HG03469 (cell line): ENCODE results near the gene PSKH1.
A peak's percentile ranks its signal among the peaks of the same experiment; 100 is the strongest.
"Not testable (repeated sequence)": the region's sequence is repeated elsewhere in the genome, so short reads cannot be mapped to it uniquely, and the experiment has no call there.

Experiments used
- ATAC-seq: cut with Tn5 transposase; IDR thresholded peaks from one replicate; pipeline ENCODE4 v1.9.1; 2021; ENCODE audit warnings: mild to moderate bottlenecking, moderate library complexity, moderate number of reproducible peaks; ENCODE audit not compliant: unreplicated experiment

PSKH1 gene

DNA sequence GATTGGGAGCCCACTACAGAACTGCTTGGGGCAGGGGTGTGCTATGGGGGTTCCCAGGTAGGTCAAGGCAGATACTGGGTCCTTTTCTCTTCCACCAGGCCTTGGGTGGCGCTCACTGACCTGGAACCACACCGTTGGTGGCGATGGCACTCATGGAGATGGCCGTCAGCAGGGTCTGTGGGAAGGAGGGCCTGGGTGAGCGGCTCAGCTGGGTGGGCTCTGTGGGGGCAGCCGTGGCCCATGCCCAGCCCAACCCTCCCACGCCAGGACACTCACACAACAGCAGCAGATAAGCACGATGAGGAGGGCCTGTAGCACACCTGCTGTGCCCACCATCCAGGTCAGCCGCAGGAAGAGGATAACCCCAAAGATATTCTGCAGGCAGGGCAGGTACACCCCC, 64.6 kb downstream of the PSKH1 start:
- ATAC-seq, result no peak

- ATAC-seq, result no peak
Measured at GRCh38 chr16:67959536-67960329, 66.7 kb downstream of the PSKH1 start.

DNA sequence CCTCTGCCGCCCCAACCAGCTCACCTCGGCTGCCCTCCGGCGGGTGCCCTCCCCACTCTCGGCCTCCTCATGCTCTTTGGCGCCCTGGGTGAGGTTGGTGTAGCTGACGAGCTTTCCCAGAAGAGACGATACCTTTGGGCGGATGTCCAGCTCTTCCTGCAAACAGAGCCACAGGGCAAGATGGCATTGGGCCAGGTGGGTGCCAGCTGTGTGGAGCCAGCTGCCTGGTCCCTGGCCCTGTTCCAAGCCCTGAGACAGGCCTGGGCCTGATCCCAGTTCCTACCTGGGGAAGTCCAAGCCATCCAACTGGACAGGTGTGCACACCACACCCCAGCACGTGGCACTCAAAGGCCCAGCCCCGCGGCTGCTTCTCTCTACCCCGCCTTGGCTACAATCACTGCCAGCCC, 68.5 kb downstream of the PSKH1 start:
- ATAC-seq, result no peak

- ATAC-seq, result no peak
Measured at GRCh38 chr16:67962135-67962534, 69.1 kb downstream of the PSKH1 start.

- no peak for ATAC-seq
Measured at GRCh38 chr16:67963292-67963661, 70.2 kb downstream of the PSKH1 start.

GRCh38 chr16:67963662-67964321, 70.7 kb downstream of the PSKH1 start:
- no peak for ATAC-seq

DNA sequence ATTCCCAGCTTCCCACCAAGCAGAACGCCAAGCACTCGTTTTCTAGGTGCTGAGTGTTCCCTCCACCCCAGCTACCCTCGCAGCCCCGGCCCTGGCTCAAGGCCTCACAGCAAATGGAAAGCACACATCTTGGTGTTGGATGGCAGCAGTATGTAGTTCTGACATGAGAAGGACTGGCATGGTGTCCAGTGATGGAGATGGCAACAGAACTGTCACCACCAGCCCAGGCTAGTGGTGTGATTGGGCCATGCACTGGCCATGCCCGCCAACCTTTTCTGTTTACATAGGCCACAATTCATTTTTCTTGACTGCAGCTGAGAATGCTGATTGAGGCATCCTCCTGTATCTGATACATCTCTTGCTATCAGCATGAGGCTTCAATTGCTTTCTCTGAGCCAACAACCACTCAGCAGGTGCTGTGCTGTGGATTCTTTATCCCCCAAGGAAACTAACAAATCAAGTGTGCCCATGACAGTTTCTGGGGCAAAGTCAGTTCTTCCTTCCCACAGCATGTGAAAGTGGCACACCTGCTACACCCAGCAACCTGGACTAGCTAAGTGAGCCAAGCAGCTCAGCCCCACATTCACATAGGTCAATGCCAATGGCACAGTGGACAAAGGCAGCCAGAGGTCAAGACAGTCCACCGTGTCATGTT, 71.5 kb downstream of the PSKH1 start:
- no peak for ATAC-seq

DNA sequence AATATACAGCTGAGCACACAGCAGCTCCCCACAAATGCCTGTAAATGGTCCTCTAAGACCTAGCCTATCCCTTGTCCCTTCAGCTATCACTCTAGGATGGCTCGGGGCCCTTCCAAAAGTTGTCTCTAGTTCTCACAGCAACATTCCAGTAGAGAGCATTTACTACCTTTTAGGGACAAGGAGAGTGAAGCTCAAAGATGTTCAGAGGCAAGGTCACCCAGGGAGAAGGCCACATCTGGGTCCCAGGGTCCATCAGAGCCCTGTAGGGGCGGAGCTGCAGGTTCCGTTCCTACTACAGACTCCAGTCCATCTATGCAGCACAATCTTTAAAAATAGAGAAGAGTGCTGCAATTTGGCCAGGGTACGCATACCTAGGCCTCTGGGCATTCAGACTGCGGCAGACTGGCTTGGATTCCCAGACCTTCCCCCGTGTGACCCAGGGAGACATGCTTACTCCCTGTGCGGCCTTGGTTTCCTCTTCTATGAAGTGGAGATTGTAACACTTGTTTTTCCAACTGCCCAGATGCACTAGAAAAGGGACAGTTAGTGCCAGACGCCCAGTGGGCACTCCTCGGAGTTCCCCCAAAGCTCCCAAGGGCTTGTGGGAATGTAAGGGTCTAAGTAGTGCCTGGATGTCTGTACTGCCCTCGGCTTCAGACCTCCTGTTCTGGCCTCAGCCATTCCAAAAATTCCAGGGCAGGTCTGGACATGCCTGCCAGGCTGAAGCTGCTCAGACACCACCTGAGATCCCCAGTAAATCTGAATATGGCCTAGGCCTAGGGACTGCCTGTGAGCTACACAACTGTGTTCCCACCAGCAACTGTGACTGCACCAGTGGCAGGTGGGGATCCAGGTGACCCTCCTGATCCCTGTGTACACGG, 72.9 kb downstream of the PSKH1 start:
- ATAC-seq, result no peak

GRCh38 chr16:67966549-67967182, 73.6 kb downstream of the PSKH1 start:
- ATAC-seq, result no peak

DNA sequence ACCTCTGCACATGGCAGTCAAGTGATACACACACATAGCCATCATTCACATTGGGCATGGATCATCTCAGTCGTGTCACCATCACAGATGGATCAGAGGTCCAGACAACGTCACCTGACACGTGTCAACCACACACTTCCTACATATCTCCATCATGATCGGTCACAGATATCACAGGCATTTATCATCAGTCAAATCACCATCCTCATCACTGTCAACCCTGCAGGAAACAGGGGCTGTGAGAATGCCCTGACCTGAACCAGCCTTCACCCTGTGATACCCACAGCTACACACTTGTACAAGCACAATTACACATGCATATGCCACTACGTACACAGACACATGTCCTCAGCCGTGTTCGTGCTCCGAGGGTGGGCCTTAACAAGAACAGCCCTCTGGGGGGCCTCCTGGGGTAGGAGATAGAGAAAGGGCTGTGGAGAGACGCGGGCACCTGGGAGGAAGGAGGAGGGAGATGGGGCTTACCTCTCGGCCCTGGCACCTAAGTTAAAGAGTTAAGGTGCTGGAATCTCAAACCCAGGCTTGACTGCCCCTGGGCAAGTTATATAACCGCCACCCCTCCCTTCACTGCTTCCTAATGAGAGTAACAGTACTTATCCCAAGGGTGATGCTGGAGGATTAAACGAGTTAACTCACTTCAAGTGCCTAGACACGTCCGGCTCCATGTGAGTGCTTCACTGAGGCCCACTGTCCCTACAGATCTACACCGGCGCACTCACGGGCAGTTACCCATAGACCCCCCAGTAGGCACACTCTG, 74.3 kb downstream of the PSKH1 start:
- ATAC-seq, result no peak

- peak; percentile 17 for ATAC-seq
Measured at GRCh38 chr16:67967958-67968399, 74.9 kb downstream of the PSKH1 start.

GRCh38 chr16:67968400-67969253, 75.6 kb downstream of the PSKH1 start, which contains the start of gene SLC12A4:
Gene SLC12A4, minus strand, starts transcription at chr16:67968637. Its CDS starts 84 bp downstream, at chr16:67968553.
- ATAC-seq, result peak; percentile 61

- no peak for ATAC-seq
Measured at GRCh38 chr16:67969254-67970039, 76.4 kb downstream of the PSKH1 start.

GRCh38 chr16:67971111-67971510, 78.1 kb downstream of the PSKH1 start:
- ATAC-seq, result no peak

DNA sequence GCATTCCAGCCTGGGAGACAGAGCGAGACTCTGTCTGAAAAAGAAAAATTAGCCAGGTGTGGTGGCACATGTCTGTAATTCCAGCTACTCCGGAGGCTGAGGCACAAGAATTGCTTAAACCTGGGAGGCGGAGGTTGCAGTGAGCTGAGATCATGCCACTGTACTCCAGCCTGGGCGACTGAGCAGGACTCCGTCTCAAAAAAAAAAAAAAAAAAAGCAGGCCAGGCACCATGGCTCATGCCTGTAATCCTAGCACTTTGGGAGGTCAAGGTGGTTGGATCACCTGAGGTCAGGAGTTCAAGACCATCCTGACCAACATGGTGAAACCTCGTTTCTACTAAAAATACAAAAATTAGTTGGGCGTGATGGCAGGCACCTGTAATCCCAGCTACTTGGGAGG, 79.2 kb downstream of the PSKH1 start:
- not testable (repeated sequence) for ATAC-seq

- ATAC-seq, result no peak
Measured at GRCh38 chr16:67975321-67976105, 82.5 kb downstream of the PSKH1 start.

DNA sequence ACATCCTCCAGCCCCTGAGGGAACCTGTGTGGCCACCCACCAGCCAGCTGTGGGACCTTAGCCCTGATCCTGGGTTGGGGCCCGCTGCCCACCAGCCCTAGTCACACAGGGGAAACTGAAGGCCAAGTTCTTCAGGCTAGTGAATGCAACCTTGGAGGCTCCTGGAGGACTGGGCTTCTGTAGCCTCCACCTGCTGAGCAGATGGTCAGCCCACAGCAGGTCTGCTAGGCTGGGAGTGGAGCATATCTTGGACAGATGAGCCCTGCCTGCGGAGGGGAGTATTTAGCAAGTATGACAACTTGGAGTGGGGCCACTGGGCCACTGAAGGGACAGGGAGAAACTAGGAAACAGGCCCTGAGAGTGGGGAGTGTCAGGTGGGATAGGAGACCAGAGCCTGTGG, 83.2 kb downstream of the PSKH1 start:
- no peak for ATAC-seq
